VCaP (cell line): ENCODE data around the gene PSMC3.
"Not testable (repeated sequence)": the region's sequence is repeated elsewhere in the genome, so short reads cannot be mapped to it uniquely, and the experiment has no call there.

Experiments
- H3K27ac ChIP-seq: fragments of 450-650 bp; 2 replicates; pipeline ENCODE4 v1.5.1; 2017
- TF ChIP-seq, protein P1 (sequence below): fragments of 450-650 bp; conservative IDR thresholded peaks from 2 replicates; pipeline ENCODE4 v1.5.1; 2017; ENCODE audit warnings: mild to moderate bottlenecking, moderate library complexity

PSMC3 gene

DNA sequence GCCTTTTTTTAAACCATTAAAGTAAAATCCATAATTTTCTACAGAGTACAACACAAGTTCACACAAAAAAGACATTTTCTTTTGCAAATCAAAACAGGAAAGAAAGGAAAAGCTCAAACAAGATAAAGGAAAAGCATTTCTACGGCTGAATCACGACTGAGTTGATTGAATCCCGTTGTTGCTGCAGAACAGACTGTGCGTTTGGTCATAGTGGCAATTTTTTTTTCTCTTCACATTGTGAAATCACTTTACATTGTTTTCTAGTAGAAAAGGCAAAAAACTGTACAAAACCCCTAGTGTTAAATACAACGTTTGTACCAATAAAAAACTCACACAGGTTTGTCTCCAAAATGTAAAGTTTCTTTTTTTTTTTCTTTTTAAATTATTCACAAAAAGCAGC, 40.0 kb upstream of the PSMC3 start:
- TF ChIP-seq, protein P1, sequence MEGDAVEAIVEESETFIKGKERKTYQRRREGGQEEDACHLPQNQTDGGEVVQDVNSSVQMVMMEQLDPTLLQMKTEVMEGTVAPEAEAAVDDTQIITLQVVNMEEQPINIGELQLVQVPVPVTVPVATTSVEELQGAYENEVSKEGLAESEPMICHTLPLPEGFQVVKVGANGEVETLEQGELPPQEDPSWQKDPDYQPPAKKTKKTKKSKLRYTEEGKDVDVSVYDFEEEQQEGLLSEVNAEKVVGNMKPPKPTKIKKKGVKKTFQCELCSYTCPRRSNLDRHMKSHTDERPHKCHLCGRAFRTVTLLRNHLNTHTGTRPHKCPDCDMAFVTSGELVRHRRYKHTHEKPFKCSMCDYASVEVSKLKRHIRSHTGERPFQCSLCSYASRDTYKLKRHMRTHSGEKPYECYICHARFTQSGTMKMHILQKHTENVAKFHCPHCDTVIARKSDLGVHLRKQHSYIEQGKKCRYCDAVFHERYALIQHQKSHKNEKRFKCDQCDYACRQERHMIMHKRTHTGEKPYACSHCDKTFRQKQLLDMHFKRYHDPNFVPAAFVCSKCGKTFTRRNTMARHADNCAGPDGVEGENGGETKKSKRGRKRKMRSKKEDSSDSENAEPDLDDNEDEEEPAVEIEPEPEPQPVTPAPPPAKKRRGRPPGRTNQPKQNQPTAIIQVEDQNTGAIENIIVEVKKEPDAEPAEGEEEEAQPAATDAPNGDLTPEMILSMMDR, result no peak
- no peak overlapping the region for H3K27ac ChIP-seq

DNA sequence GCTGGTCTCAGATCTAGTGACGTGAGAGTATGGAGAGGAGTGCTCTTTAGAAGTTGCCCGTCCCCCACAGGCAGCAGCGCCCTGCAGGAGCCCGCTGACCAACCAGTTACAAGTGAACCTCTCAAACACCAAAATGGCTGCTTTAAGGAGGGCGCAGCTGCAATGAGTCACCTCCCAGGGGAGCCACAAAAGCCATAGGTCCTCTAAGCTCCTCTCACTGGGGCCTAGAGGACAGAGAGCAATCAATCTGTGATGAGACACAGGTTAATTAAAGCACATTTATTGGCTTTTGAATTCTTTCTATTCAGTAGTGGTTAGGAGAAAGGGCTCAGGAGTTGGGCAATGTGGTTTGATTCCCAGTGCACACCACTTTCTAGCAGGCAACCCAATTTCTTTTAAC, 38.2 kb upstream of the PSMC3 start:
- TF ChIP-seq, protein P1, result no peak
- H3K27ac ChIP-seq, result no peak overlapping the region

DNA sequence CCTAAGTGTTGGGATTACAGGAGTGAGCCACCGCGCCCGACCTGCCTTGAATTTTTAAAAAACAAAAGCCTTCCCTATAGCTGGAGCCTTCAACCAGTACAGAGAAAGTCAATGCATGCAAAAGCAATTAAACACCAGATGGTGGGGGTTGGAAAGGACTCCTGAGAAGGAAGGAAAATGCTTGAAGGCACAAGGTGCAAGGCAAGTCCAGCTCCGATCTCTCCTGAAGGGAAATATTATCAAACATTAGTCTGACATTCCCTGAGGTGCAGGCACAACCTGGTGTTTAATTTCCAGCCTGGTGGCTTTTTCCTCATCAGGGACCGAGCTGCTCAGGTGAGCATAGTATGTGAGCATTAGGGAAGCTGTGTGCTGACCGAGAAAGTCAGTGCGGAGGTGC, 35.6 kb upstream of the PSMC3 start:
- H3K27ac ChIP-seq, result no peak overlapping the region
- TF ChIP-seq, protein P1, result no peak

DNA sequence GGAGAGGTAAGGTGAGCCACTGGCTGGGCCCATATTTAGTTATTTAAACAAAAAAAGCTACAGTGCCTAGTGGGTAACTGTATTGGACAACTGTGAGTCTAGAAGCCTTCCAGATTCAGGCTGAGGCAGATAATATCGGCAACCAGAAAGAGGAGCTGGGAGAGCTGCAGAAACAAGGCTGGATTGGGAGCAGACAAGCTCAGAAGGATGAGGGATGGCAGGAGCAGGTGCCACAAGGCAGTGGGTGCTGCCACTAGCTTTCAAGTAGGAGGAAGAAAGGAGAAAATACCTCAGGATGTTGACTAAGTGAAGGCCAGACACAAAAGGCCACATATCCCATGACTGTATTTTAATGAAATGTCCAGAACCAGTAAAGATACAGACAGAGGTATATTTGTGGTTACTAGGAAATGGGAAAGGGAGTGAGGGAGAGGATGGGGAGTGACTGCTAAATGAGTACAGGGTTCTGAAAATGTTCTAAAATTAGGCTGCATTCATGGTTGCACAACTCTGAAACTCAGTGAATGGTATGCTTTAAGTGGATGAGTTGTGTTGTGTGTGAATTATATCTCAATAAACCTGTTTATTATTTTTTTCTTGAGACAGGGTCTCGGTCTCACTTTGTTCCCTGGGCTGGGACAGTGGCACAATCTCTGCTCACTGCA, 34.5 kb upstream of the PSMC3 start:
- H3K27ac ChIP-seq, result no peak overlapping the region
- TF ChIP-seq, protein P1, result no peak

DNA sequence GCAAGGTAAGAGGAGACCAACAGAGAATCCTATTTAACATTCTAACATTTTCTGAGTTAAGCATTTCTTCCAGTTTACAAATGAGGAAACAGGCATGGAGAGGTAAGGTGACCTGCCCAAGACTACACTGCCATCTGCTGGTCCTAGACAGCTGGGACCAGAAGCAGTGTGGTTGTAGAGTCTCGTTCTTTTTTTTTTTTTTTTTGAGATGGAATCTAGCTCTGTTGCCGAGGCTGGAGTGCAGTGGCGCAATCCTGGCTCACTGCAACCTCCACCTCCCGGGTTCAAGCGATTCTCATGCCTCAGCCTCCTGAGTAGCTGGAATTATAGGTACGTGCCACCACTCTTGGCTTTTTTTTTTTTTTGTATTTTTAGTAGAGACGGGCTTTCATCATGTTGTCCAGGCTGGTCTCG, 28.0 kb upstream of the PSMC3 start:
- H3K27ac ChIP-seq, result not testable (repeated sequence)
- TF ChIP-seq, protein P1, result peak; percentile 81

DNA sequence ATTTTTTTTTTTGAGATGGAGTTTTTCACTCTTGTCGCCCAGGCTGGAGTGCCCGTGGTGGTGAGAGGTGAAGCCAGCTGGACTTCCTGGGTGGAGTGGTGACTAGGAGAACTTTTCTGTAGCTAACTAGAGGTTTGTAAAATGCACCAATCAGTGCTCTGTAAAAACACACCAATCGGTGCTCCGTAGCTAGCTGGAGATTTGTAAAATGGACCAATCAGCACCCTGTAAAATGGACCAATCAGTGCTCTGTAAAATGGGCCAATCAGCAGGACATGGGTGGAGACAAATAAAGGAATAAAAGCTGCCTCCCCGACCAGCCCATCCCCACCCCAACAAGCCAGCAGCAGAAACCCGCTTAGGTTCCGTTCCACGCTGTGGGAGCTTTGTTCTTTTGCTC, 27.1 kb upstream of the PSMC3 start:
- TF ChIP-seq, protein P1, result no peak
- no peak overlapping the region for H3K27ac ChIP-seq

DNA sequence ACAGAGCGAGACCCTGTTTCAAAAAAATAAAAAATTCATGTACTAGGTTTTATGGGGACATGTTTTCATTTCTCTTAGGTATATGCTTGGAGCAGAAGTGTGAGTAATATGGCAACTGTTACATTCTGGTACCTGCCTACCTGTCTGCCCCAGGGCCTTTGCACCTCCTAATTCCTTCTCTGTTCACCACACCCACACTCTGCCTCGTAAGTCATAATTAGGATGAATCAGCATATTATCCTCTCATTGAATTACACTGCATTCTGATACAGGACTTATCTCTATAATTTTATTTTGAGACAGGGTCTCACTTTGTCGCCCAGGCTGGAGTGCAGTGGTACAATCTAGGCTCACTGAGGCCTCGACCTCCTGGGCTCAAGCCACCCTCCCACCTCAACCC, 25.8 kb upstream of the PSMC3 start:
- no peak overlapping the region for H3K27ac ChIP-seq
- TF ChIP-seq, protein P1, result no peak
